HK-2 (cell line): ENCODE results near the gene ZNF519.

Experiments used
- DNase-seq: peaks from one replicate; pipeline ENCODE4 v3.0.0-alpha.2; 2018; ENCODE audit not compliant: unreplicated experiment

The ZNF519 gene

DNA sequence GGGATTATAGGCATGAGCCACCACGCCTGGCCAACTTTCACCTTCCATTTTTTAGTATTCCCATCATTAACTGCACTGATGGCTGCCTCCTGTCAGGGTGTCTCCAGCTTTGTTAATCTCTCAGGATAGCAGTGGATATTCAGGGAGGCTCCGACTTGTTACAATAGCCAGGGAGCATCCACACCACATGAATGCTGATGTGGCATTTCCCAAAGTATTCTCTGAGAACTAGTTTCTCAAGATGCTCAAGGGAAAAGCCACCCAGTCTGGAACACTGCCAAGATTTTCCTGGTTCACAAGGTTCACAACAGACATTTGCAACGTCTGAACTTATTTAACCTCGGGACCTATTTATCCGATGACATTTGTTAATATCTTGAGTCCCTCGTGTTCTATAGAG lies 33.8 kb downstream of the ZNF519 start:
- DNase-seq = no peak

DNA sequence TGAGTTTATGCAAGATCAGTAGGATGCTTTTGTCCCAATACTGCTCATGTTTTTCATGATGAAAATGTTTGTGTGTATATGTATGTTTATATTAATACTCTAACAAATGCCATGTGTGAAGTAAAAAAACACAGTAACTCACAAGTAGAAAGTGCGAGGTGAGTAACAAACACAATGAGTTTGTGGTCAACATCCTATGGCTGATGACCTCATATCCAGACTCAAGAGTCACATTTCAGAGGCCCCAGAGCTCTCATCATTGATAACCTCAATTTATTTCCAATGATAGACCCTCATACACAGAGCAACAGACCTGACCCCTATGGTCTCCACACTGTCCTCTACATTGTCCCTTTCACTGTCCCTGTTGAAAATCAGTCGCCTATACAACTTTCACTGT lies 34.5 kb downstream of the ZNF519 start:
- no peak for DNase-seq

DNA sequence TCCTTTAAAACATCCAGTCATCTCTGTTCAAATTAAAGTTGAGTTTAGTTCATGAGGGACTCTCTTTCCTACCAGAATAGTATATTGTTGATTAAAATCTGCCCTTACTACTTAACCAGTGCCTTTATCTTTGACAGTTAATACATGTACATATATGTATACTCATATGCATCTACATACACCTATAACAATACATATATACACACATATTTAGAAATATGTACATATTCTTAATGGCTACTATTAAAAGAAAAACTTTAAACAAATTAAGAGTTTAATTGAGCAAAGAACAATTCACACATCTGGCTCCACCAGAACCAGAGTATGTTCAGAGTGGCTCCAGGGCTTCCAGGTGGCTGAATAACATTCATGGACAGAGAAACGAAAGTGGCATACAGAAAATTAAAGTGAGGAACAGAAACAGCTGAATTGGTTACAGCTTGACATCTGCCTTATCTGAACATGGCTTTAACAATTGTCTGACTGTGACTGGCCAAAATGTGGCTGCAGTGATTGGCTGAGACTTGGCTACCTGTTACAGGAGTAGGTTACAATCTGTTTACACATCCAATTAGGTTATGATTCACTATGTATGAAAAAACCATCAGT lies 38.8 kb downstream of the ZNF519 start:
- DNase-seq = no peak

DNA sequence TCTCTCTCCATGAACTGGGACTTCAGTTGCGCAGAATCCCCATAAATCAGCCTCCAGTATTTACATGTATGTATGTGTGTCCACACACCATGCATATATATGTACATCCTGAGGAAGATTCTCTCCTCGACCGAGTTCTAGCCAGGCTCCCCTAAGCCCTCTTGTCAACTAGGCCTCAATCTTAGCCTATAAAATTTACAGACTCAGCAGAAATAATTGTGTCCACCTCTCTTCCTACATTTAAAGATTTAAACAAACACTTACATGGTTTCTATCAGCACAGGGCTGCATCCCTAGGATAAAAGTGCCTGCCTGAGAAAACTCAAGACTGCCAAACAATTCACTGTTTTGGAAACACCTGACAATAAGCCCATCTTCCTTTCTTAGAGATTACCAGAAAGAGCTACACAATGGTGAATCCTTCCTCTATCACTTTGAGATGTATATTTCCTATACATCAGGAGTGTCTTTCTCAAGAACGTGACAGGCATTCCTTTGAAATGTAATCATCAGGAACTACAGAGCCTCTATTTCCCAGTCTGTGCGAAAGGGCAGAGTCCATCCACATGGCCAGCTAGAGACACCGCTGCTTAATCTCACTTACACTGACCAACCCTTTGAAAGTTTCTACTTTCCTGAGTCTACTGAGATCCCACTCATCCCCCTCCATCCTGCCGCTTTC lies 39.5 kb downstream of the ZNF519 start:
- DNase-seq = no peak

DNA sequence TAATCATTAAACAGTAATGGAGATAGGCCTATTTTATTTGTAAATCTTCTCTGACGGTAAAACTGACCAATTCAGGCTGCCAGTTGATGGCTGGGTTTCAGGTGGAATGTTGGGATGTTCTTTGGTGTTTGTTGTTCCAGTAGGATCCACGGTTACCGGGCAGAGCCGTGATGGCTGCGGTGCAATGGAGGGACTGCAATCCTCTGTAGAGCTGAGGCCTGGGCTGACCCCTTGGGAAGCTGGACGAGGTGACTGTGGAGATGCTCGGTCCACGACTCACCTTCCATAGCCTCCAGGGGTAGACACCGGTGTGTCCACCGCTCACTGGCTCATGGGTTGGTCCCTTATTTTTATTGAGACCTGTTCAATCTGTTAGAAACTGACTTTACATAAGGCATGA lies 42.5 kb downstream of the ZNF519 start:
- no peak for DNase-seq

DNA sequence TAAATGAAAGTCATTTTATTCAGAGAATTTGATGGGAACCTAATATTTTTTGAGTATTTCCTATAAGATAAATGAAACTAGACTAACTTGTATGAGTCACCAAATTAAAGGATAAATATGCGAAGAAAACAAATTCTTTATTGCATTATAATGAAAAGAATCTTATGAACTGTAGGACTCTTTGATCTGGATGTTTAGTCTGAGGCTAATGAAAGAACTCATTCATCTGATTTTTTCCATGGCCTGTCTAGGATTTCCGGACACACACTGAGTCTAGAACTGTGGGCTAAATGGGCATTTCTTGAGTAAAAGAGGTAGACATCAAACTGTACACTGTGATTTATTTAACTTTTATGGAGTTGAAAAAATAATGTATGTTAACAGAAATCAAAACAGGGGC lies 43.0 kb downstream of the ZNF519 start:
- no peak for DNase-seq

DNA sequence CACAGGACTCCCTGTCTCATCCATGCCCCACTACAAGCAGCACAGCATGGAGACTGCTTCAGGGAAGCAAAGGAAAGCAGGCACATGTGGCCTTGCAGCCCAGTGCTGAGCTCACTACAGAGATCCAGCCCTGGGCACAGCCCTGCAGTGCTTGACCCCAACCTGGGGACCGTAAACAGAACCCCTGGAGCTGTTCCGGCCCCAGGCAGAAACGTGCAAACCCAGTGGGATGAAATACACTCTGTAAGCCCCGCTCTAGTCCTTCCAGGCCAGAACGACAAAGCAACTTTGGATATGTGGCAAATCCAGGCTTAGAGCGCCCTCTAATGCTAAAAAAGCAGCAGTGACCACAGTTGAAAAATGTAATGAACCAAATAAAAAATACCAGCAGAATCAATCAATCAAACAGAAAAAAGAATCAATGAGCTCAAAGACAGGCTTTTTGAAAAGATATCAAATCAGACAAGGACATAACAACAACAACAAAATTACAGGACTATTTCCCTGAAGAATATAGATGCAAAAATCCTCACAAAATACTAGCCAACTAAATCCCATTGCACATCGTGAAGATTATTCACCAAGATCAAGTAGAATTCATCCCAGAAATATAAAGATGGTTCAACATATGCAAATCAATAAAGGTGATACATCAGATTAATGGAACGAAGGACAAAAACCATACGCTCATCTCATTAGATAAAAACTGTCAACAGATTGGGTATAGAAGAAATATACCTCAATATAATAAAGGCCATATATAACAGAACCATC lies 45.6 kb downstream of the ZNF519 start:
- DNase-seq = peak; percentile 13

DNA sequence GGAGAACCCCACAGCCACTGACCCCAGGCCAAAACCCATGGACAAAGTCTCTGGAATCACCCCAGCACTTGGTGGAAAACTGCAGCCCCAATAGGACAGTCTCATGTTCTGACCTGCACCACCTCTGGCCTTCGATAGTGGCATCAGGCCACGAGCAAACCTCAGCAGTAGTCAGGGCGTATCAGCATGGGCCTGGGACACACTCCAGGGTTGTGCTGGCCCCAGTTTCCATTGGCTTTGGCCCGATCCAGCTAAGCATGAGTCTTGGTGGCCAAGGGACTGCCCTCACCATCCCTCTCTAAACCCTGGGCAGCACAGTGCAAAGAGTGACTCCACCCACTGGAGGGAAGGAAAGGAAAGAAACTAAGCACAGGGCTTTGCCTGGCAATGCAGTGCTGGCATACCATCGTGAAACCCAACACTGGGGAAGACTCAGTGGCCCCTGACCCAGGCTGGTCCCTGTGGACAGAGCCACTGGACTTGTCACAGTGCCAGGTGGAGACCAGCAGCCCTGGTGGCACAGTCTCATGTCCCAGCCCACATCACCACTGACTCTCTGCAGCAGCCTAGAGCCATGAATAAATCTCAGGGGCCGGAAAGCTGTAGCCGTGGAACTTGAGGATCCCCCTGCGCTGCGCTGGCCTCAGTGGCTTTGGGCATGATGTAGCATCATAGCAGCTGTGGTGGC lies 46.3 kb downstream of the ZNF519 start:
- DNase-seq = no peak

DNA sequence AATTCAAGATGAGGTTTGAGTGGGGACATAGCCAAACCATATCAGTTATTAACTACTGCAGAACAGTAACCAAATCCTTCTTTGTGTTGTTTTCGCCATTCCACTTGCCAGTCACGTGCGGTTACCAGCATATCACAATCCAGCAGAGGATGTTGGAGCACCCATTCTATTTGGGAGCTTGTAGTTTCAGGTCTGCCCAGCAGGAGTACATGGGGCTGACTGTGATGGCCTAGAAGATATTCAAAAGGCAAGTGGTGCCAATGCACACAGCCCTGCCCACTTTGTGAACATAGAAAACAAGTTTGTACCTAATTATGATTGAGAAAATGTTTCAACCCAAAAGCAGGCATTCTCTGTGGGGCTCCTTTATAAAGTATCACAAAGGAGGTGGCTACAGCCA lies 57.0 kb downstream of the ZNF519 start:
- no peak for DNase-seq

DNA sequence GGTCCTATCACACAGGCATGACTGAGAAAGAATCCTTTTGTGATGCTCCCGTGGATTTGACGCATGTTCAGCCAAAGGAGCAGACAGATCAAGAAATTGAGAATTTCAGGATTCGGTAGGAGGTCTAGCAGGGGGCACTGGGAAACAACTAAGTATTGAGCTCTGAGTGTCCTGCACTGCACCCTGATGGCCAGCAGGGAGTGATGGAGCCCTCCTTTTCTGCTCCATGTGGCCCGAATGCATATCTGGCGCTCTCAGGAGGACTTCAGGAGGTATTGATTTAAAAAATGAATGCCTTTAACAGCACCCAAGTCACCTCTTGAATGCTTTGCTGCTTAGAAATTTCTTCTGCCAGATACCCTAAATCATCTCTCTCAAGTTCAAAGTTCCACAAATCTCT lies 58.0 kb downstream of the ZNF519 start:
- DNase-seq = no peak

DNA sequence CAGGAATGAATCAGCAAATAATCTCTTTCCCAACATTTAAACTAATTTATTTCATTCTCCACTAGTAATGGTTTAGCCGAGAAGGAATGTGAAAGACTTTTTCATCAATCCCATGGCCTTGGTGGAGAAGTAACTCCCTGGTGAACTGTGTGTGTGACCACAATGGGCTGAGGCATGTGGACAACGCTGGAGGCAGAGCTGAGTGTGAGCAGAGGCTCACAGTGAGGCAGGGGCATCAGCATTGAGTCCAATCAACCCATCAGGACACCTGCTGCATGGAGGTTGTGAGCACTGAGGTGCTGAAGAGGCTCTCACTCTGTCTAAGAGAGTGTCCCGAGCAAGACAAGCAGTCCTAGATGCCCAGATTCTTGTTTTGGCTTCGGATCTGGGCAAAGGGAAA lies 78.6 kb downstream of the ZNF519 start:
- no peak for DNase-seq
